ENCODE results near the gene RHOH.

RHOH gene

GRCh38 chr4:40240040-40240653 is 43.3 kb downstream of the RHOH start:
- DNase-seq (ENCODE audit: extremely low spot score) = no peak
- POLR2A ChIA-PET = interaction anchor here (1.2 kb wide), 1 partner anchor 15 kb away, joined by 4 read pairs; no protein-coding TSS in a partner anchor
- CTCF ChIA-PET = interaction anchor here (0.6 kb wide), 1 partner anchor 69 kb away, joined by 3 read pairs; no protein-coding TSS in a partner anchor
- TF ChIP-seq LEF1 (IDR thresholded peaks at IDR 0.05; ENCODE audit: borderline replicate concordance) = no peak
- no peak for TF ChIP-seq ELF4 (IDR thresholded peaks at IDR 0.05)

GRCh38 chr4:40241026-40241425 is 44.2 kb downstream of the RHOH start:
- ChIA-PET POLR2A (no interaction called here), CTCF (no interaction called here)
- TF ChIP-seq L3MBTL2 (conservative IDR thresholded peaks at IDR 0.05) (no peak), PKNOX1 (IDR thresholded peaks at IDR 0.05) (no peak), ELF4 (IDR thresholded peaks at IDR 0.05) (no peak), NFRKB (IDR thresholded peaks at IDR 0.05) (no peak)
- no peak for DNase-seq (ENCODE audit: extremely low spot score)

- no peak for DNase-seq (ENCODE audit: extremely low spot score)
- ChIA-PET CTCF (interaction anchor here (0.6 kb wide), 1 partner anchor 17 kb away, joined by 7 read pairs; no protein-coding TSS in a partner anchor), POLR2A (no interaction called here)
- TF ChIP-seq ZNF384 (IDR thresholded peaks at IDR 0.05) (no peak), FOXA1 (IDR thresholded peaks at IDR 0.05) (no peak), BHLHE40 (IDR thresholded peaks at IDR 0.05; ENCODE audit: borderline replicate concordance) (no peak), PKNOX1 (IDR thresholded peaks at IDR 0.05) (no peak), NFRKB (IDR thresholded peaks at IDR 0.05) (no peak), CTBP1 (IDR thresholded peaks at IDR 0.05; ENCODE audit: borderline replicate concordance) (no peak), FOXM1 (IDR thresholded peaks at IDR 0.05; ENCODE audit: borderline replicate concordance) (no peak)
Observed at GRCh38 chr4:40241941-40242340, 45.1 kb downstream of the RHOH start.

GRCh38 chr4:40243386-40243948 is 46.6 kb downstream of the RHOH start:
- no peak for TF ChIP-seq SUZ12 (IDR thresholded peaks at IDR 0.05)
- no peak for TF ChIP-seq FOXM1 (IDR thresholded peaks at IDR 0.05; ENCODE audit: borderline replicate concordance)
- no peak for TF ChIP-seq ZNF384 (IDR thresholded peaks at IDR 0.05)
- TF ChIP-seq CTBP1 (IDR thresholded peaks at IDR 0.05; ENCODE audit: borderline replicate concordance) = no peak
- TF ChIP-seq ELF4 (IDR thresholded peaks at IDR 0.05) = no peak
- TF ChIP-seq L3MBTL2 (conservative IDR thresholded peaks at IDR 0.05) = no peak
- no peak for TF ChIP-seq BHLHE40 (IDR thresholded peaks at IDR 0.05; ENCODE audit: borderline replicate concordance)
- no peak for TF ChIP-seq PKNOX1 (IDR thresholded peaks at IDR 0.05)
- ChIA-PET CTCF (interaction anchor here (0.6 kb wide), 1 partner anchor 77 kb away, joined by 3 read pairs; no protein-coding TSS in a partner anchor), POLR2A (no interaction called here)
- no peak for DNase-seq (ENCODE audit: extremely low spot score)

- POLR2A ChIA-PET = no interaction called here
- CTCF ChIA-PET = interaction anchor here (0.6 kb wide), 1 partner anchor 21 kb away, joined by 9 read pairs; no protein-coding TSS in a partner anchor
- TF ChIP-seq CTBP1 (IDR thresholded peaks at IDR 0.05; ENCODE audit: borderline replicate concordance) (no peak), FOXK2 (IDR thresholded peaks at IDR 0.05) (no peak), TARDBP (IDR thresholded peaks at IDR 0.05) (no peak)
- no peak for DNase-seq (ENCODE audit: extremely low spot score)
Observed at GRCh38 chr4:40244606-40245005, 47.8 kb downstream of the RHOH start.

- POLR2A ChIA-PET = no interaction called here
- no peak for DNase-seq (ENCODE audit: extremely low spot score)
- TF ChIP-seq CTBP1 (IDR thresholded peaks at IDR 0.05; ENCODE audit: borderline replicate concordance) (no peak), ZNF384 (IDR thresholded peaks at IDR 0.05) (no peak), BHLHE40 (IDR thresholded peaks at IDR 0.05; ENCODE audit: borderline replicate concordance) (no peak), FOXM1 (IDR thresholded peaks at IDR 0.05; ENCODE audit: borderline replicate concordance) (no peak), PKNOX1 (IDR thresholded peaks at IDR 0.05) (no peak), TARDBP (IDR thresholded peaks at IDR 0.05) (no peak)
- CTCF ChIA-PET = interaction anchor here (0.6 kb wide), 1 partner anchor 22 kb away, joined by 9 read pairs; no protein-coding TSS in a partner anchor
Observed at GRCh38 chr4:40245550-40245949, 48.7 kb downstream of the RHOH start.

Data from HEK293T (cell line).